ENCODE results near the gene SKI. TPM values are rescaled to one million over a fixed set of nuclear protein-coding genes. Genes with fewer than 3 reads are reported as not detected.

The SKI gene
- total RNA-seq, 1 experiment from 2014 or later = 38.2 TPM

- H3K4me1 Mint-ChIP-seq (ENCODE audit: low read depth, unreplicated experiment) = no peaks in the 10 kb centered on the region
- H3K9me3 ChIP-seq = no peaks in the 10 kb centered on the region
- no peaks in the 10 kb centered on the region for H3K36me3 Mint-ChIP-seq (ENCODE audit: insufficient read depth, unreplicated experiment)
- no peaks in the 10 kb centered on the region for H3K27me3 Mint-ChIP-seq (ENCODE audit: insufficient read depth, unreplicated experiment)
- H3K4me3 ChIP-seq (ENCODE audit: low read depth, low read length) = no peak overlapping the region
- no peak for DNase-seq
- intact Hi-C loops (cut with micrococcal nuclease; ENCODE audit: unreplicated experiment) = no loop called here
- H3K4me1 ChIP-seq = peaks cover under 1% of the 10 kb centered on the region; the same call in 1 of the 2 replicates
- no peak overlapping the region for H3K27ac Mint-ChIP-seq (ENCODE audit: unreplicated experiment)
- H3K27me3 ChIP-seq (replicated peaks; ENCODE audit: control insufficient read depth, insufficient read depth, low read length) = no peaks in the 10 kb centered on the region
- CTCF ChIA-PET = interaction anchor here (1.0 kb wide), 1 partner anchor 14 kb away, joined by 3 read pairs; no protein-coding TSS in a partner anchor
- H3K36me3 ChIP-seq (ENCODE audit: control insufficient read depth, insufficient read depth, low read length) = no peaks in the 10 kb centered on the region
- H3K9me3 Mint-ChIP-seq (ENCODE audit: unreplicated experiment) = no peaks in the 10 kb centered on the region
- no peak for TF ChIP-seq CTCF (IDR thresholded peaks at IDR 0.05; ENCODE audit: insufficient read depth in 1 of 2, low read depth in 1 of 2, low read length in 1 of 2, severe bottlenecking in 1 of 2, unreplicated experiment in 1 of 2)
- POLR2A ChIA-PET = no interaction called here
- no TSS peak for BruUV-seq (replicated peaks)
- H3K4me3 Mint-ChIP-seq (ENCODE audit: unreplicated experiment) = no peak overlapping the region
Measured at GRCh38 chr1:2209400-2210083, 18.6 kb upstream of the SKI start.

GRCh38 chr1:2210084-2210653 is 17.9 kb upstream of the SKI start:
- intact Hi-C loops (cut with micrococcal nuclease; ENCODE audit: unreplicated experiment) = no loop called here
- no peaks in the 10 kb centered on the region for H3K36me3 ChIP-seq (ENCODE audit: control insufficient read depth, insufficient read depth, low read length)
- Mint-ChIP-seq H3K4me3 (ENCODE audit: unreplicated experiment) (no peak overlapping the region), H3K27ac (ENCODE audit: unreplicated experiment) (no peak overlapping the region), H3K36me3 (ENCODE audit: insufficient read depth, unreplicated experiment) (no peaks in the 10 kb centered on the region), H3K27me3 (ENCODE audit: insufficient read depth, unreplicated experiment) (no peaks in the 10 kb centered on the region), H3K9me3 (ENCODE audit: unreplicated experiment) (no peaks in the 10 kb centered on the region), H3K4me1 (ENCODE audit: low read depth, unreplicated experiment) (no peaks in the 10 kb centered on the region)
- CTCF ChIA-PET = no interaction called here
- no peak for DNase-seq
- TF ChIP-seq CTCF (IDR thresholded peaks at IDR 0.05; ENCODE audit: insufficient read depth in 1 of 2, low read depth in 1 of 2, low read length in 1 of 2, severe bottlenecking in 1 of 2, unreplicated experiment in 1 of 2) = no peak
- H3K27me3 ChIP-seq (replicated peaks; ENCODE audit: control insufficient read depth, insufficient read depth, low read length) = no peaks in the 10 kb centered on the region
- H3K4me1 ChIP-seq = no peaks in the 10 kb centered on the region
- H3K9me3 ChIP-seq = no peaks in the 10 kb centered on the region
- H3K4me3 ChIP-seq (ENCODE audit: low read depth, low read length) = no peak overlapping the region
- BruUV-seq (replicated peaks) = no TSS peak
- POLR2A ChIA-PET = no interaction called here

GRCh38 chr1:2210786-2211185 is 17.3 kb upstream of the SKI start:
- no peaks in the 10 kb centered on the region for H3K9me3 Mint-ChIP-seq (ENCODE audit: unreplicated experiment)
- no TSS peak for BruUV-seq (replicated peaks)
- intact Hi-C loops (cut with micrococcal nuclease; ENCODE audit: unreplicated experiment) = no loop called here
- H3K4me1 Mint-ChIP-seq (ENCODE audit: low read depth, unreplicated experiment) = no peaks in the 10 kb centered on the region
- no peak overlapping the region for H3K4me3 Mint-ChIP-seq (ENCODE audit: unreplicated experiment)
- Histone ChIP-seq H3K4me3 (ENCODE audit: low read depth, low read length) (no peak overlapping the region), H3K4me1 (no peaks in the 10 kb centered on the region), H3K9me3 (no peaks in the 10 kb centered on the region), H3K27me3 (replicated peaks; ENCODE audit: control insufficient read depth, insufficient read depth, low read length) (no peaks in the 10 kb centered on the region), H3K36me3 (ENCODE audit: control insufficient read depth, insufficient read depth, low read length) (no peaks in the 10 kb centered on the region)
- H3K27ac Mint-ChIP-seq (ENCODE audit: unreplicated experiment) = no peak overlapping the region
- ChIA-PET CTCF (no interaction called here), POLR2A (no interaction called here)
- no peak for TF ChIP-seq CTCF (IDR thresholded peaks at IDR 0.05; ENCODE audit: insufficient read depth in 1 of 2, low read depth in 1 of 2, low read length in 1 of 2, severe bottlenecking in 1 of 2, unreplicated experiment in 1 of 2)
- H3K36me3 Mint-ChIP-seq (ENCODE audit: insufficient read depth, unreplicated experiment) = no peaks in the 10 kb centered on the region
- no peak for DNase-seq
- no peaks in the 10 kb centered on the region for H3K27me3 Mint-ChIP-seq (ENCODE audit: insufficient read depth, unreplicated experiment)
